Thymus (tissue), 11 donors: Measurements from ENCODE around the gene MYLK3. TPM values are rescaled to one million over a fixed set of nuclear protein-coding genes. Genes with fewer than 3 reads are reported as not detected.

Source experiments
- DNase-seq, 9 donors: peaks; one replicate each; pipeline ENCODE4 v3.0.0-alpha.2; 2013; ENCODE audit warnings: low spot score in 9 of 9, low read depth in 6 of 9, missing footprints in 1 of 9
- H3K27ac ChIP-seq, 2 donors: one replicate each; pipeline ENCODE4 v1.5.1; 2013; ENCODE audit warnings: control low read depth in 1 of 2, low read depth in 1 of 2, low read length in 1 of 2, mild to moderate bottlenecking in 1 of 2, moderate library complexity in 1 of 2
- H3K27me3 ChIP-seq, 2 donors: one replicate each; pipeline ENCODE4 v1.5.1; 2013; ENCODE audit warnings: low read length in 1 of 2; ENCODE audit not compliant: control insufficient read depth in 2 of 2, insufficient read depth in 1 of 2
- H3K36me3 ChIP-seq, 2 donors: one replicate each; pipeline ENCODE4 v1.5.1; 2013; ENCODE audit warnings: low read length in 1 of 2, mild to moderate bottlenecking in 1 of 2, moderate library complexity in 1 of 2; ENCODE audit not compliant: control insufficient read depth in 2 of 2, insufficient read depth in 2 of 2
- H3K4me1 ChIP-seq, 2 donors: one replicate each; pipeline ENCODE4 v1.5.1; 2013; ENCODE audit warnings: low read length in 2 of 2; ENCODE audit not compliant: control insufficient read depth in 2 of 2, insufficient read depth in 2 of 2
- H3K4me3 ChIP-seq, 2 donors: one replicate each; pipeline ENCODE4 v1.5.1; 2013; ENCODE audit warnings: low read length in 2 of 2, control low read depth in 1 of 2, mild to moderate bottlenecking in 1 of 2
- H3K9me3 ChIP-seq, 2 donors: one replicate each; pipeline ENCODE4 v1.5.1; 2013; ENCODE audit warnings: low read length in 1 of 2, mild to moderate bottlenecking in 1 of 2; ENCODE audit not compliant: control insufficient read depth in 2 of 2, insufficient read depth in 1 of 2
- WGBS: extraction: QIAGEN DNeasy Blood & Tissue Kit; methylation state at CpG from one replicate; pipeline ENCODE4 v1.1.7; 2013; 5-methylcytosine and 5-hydroxymethylcytosine counted together
- polyA plus RNA-seq: library from polyadenylated mRNA; stranded (reverse); fragments of 200-250 nt; gene quantifications from one replicate; pipeline ENCODE4 v1.2.3, GENCODE V29; 2013
- total RNA-seq: library from RNA; stranded (reverse); fragments of 120-200 nt; gene quantifications from one replicate; pipeline ENCODE4 v1.2.4, GENCODE V29; 2013
- donor health status: healthy.

Gene MYLK3
- total and polyA plus RNA-seq, 2 donors, result 0.09 to 0.21 TPM

DNA sequence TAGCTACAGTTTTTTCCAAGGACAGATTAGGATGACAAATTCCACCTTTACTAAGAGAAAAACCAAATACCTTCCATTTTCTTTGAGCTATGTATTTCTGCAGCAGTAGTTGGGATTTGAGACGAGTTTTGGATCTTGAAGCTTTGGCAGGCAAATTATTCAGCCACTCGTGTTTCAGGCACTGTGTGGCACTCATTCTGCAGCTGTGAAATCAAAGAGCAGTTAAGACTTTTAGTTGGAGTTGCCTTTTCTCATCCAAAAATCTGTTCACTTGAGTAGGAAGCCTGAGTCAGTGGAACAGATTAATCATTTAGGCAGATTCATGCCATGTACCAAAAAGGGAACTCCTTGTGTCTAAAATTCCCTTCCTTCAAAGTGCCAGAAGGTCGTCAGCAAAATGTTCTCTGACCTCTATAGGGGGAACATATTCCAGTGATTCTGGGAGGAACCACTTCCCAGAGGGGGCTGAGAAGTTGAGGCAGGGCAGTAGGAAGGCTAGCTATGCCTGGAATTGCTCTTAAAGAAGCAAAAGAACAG is 38.6 kb downstream of the MYLK3 start:
- Histone ChIP-seq H3K9me3 (no peaks in the 10 kb centered on the region), H3K4me1 (no peaks in the 10 kb centered on the region), H3K27me3 (no peaks in the 10 kb centered on the region), H3K36me3 (no peaks in the 10 kb centered on the region), H3K4me3 (no peak overlapping the region), H3K27ac (no peak overlapping the region)
- 60% methylated on average over 3 of the region's 3 CpGs for WGBS
- DNase-seq, result no peak

DNA sequence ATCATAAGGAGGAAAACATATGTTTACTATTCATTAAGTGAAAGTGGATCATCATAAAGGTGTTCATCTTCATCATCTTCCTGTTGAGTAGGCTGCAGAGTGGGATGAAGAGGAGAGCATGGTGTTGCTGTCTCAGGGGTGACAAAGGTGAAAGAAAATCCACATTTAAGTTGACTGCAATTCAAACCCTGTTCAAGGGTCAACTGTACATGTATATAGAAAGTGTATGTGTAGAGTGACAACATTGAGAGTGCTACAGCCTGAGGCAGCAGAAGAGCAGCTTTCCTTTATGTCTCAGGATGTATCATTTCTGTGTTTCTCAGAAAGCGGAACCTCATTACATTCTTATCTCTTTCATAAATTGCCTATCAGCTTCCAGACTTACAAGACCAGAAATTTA is 41.5 kb downstream of the MYLK3 start:
- no peaks in the 10 kb centered on the region for H3K27me3 ChIP-seq
- no peak overlapping the region for H3K27ac ChIP-seq
- 0% methylated on average over 1 of the region's 1 CpG for WGBS
- H3K4me1 ChIP-seq, result no peaks in the 10 kb centered on the region
- no peak overlapping the region for H3K4me3 ChIP-seq
- no peak for DNase-seq
- H3K9me3 ChIP-seq, result no peaks in the 10 kb centered on the region
- no peaks in the 10 kb centered on the region for H3K36me3 ChIP-seq

DNA sequence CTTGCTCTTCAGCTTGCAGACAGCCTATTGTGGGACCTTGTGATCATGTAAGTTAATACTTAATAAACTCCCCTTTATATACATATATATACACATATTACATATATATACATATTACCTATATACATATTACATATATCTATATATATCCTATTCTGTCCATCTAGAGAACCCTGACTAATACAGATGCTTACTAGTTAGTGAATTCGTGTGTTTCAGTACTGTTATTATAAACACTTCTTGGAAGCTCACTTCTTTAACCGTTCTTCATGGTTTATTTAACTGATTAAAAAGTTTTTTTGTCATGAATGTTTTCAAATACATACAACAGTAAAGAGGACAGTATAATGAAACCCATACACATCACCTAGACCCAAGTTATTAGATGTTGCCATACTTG is 46.1 kb downstream of the MYLK3 start:
- 97% methylated on average over 2 of the region's 2 CpGs for WGBS
- Histone ChIP-seq H3K36me3 (no peaks in the 10 kb centered on the region), H3K27ac (no peak overlapping the region), H3K27me3 (no peaks in the 10 kb centered on the region), H3K4me1 (no peaks in the 10 kb centered on the region), H3K4me3 (no peak overlapping the region), H3K9me3 (no peaks in the 10 kb centered on the region)
- DNase-seq, result no peak

DNA sequence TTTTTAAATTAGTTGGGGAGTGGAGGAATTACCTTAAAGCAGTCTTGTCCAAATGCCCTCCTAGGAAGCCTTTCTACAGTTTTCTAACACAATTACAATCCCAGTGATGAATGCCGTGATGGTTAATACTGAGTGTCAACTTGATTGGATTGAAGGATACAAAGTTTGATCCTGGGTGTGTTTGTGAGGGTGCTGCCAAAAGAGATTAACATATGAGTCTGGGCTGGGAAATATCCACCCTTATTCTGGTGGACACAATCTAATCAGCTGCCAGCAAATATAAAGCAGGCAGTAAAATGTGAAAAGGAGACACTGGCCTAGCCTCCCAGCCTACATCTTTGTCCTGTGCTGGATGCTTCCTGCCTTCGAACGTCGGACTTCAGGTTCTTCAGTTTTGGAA is 46.5 kb downstream of the MYLK3 start:
- 99% methylated on average over 4 of the region's 4 CpGs for WGBS

DNA sequence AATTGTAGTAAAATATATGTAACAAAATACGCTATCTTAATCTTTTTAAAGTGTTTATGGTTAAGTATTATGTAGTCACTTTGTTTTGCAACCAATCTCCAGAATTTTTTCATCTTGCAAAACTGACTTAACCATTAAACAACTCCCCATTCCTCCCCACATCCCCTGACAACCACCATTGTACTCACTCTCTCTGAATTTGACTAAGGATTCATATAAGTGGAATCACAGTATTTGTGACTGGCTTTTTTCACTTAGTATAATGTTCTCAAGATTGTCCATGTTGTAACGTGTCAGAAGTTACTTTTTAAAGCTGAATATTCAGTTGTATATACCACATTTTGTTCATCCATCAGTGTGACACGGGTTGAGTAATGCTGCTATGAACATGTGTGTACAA is 48.1 kb downstream of the MYLK3 start:
- DNase-seq, result no peak
- Histone ChIP-seq H3K36me3 (peaks cover 6 to 8% of the 10 kb centered on the region in 2 donors), H3K4me1 (no peaks in the 10 kb centered on the region), H3K9me3 (no peaks in the 10 kb centered on the region), H3K4me3 (no peak overlapping the region), H3K27me3 (no peaks in the 10 kb centered on the region), H3K27ac (no peak overlapping the region)
- 98% methylated on average over 3 of the region's 3 CpGs for WGBS

More for the DNA sequence above, 46.5 kb downstream of the MYLK3 start:
- DNase-seq, result no peak
- H3K27ac ChIP-seq, result no peak overlapping the region
- H3K27me3 ChIP-seq, result no peaks in the 10 kb centered on the region
- H3K9me3 ChIP-seq, result no peaks in the 10 kb centered on the region
- H3K36me3 ChIP-seq, result peaks cover 0 to 2% of the 10 kb centered on the region in 2 donors
- no peaks in the 10 kb centered on the region for H3K4me1 ChIP-seq
- H3K4me3 ChIP-seq, result no peak overlapping the region

DNA sequence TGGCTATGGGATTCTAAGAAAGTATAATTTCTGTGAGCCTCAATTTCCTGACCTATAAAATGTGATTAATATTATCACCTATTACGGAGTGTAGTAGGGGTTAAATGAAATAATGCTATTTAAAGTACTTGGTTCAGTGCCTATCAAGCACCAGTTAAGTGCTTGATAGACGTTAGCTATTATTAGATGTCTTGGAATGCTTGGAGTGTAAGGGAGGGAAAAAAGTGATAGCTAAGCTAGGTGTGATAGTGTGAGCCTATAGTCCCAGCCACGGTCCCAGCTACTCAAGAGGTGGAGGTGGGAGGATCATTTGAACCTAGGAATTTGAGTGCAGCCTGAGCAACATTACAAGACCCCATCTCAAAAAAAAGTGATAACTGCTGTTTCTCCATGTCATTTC is 51.2 kb downstream of the MYLK3 start:
- H3K27ac ChIP-seq, result no peak overlapping the region
- no peak for DNase-seq
- 97% methylated on average over 3 of the region's 3 CpGs for WGBS

DNA sequence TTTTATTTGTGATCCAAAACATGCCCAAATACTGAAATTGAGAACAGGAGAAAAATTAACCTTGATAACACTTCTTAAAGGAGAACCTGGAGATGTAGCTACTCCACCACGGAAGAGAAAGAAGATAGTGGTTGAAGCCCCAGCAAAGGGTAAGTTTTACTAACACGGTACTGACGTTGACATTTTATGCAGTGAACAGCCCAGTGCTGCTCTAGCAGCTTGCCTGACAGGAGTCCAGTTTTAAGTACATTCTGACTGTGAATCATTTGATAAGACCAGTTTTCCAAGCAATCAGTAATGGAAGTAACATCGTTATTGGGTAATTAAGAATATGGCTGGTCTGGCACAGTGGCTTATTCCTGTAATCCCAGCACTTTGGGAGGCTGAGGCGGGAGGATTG is 52.2 kb downstream of the MYLK3 start:
- Histone ChIP-seq H3K4me1 (peaks cover 4 to 6% of the 10 kb centered on the region in 2 donors), H3K27me3 (no peaks in the 10 kb centered on the region), H3K36me3 (peaks cover 11 to 20% of the 10 kb centered on the region in 2 donors), H3K9me3 (no peaks in the 10 kb centered on the region), H3K4me3 (no peak overlapping the region), H3K27ac (no peak overlapping the region)
- DNase-seq, result no peak
- 96% methylated on average over 5 of the region's 5 CpGs for WGBS

More for the DNA sequence above, 51.2 kb downstream of the MYLK3 start:
- no peaks in the 10 kb centered on the region for H3K4me1 ChIP-seq
- H3K27me3 ChIP-seq, result no peaks in the 10 kb centered on the region
- no peaks in the 10 kb centered on the region for H3K9me3 ChIP-seq
- no peak overlapping the region for H3K4me3 ChIP-seq
- peaks cover 11 to 14% of the 10 kb centered on the region in 2 donors for H3K36me3 ChIP-seq

DNA sequence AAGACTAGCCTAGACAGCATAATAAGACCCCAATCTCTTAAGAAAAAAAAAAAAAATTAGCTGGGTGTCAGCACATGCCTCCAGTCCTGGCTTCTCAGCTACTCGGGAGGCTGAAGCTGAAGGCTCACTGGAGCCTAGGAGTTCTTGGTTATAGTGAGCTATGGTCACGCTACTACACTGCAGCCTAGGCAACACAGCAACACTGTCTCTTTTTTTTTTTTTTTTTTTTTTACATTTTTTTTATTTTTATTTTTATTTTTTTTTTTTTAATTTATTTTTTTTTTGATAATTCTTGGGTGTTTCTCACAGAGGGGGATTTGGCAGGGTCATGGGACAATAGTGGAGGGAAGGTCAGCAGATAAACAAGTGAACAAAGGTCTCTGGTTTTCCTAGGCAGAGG is 54.5 kb downstream of the MYLK3 start:
- no peak overlapping the region for H3K27ac ChIP-seq
- no peak overlapping the region for H3K4me3 ChIP-seq
- no peak for DNase-seq
- 98% methylated on average over 2 of the region's 2 CpGs for WGBS
- no peaks in the 10 kb centered on the region for H3K9me3 ChIP-seq
- H3K4me1 ChIP-seq, result peaks cover 12 to 17% of the 10 kb centered on the region in 2 donors
- H3K36me3 ChIP-seq, result peaks cover 11 to 20% of the 10 kb centered on the region in 2 donors
- H3K27me3 ChIP-seq, result no peaks in the 10 kb centered on the region

DNA sequence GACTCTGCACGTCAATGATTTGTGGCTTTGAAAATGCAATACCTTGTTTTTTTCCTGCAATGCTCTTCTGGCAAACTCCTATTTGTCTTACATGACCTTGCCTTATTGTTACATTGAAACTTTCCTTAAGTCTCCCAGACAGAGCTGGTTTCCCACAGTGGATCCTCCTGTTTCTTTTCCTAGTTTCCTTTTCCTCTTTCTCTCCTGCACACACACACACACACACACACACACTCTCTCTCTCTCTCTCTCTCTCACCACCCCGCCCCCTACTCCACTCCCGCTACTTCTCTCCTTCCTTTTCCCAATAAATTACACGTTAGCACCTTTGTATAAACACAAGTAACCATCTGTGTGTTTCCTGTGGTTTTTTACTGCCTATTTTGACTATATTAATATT is 56.4 kb downstream of the MYLK3 start:
- Histone ChIP-seq H3K4me3 (no peak overlapping the region), H3K4me1 (peaks cover 19 to 23% of the 10 kb centered on the region in 2 donors), H3K27ac (no peak overlapping the region), H3K9me3 (no peaks in the 10 kb centered on the region), H3K36me3 (peaks cover 10 to 20% of the 10 kb centered on the region in 2 donors), H3K27me3 (no peaks in the 10 kb centered on the region)
- WGBS, result 72% methylated on average over 4 of the region's 4 CpGs
- no peak for DNase-seq
